SW 1271 (cell line): ENCODE data around the gene FAM168A.

ENCODE experiments used
- DNase-seq, 2 experiments: peaks; one replicate each; lab custom pipeline; 2025; lab: John Stamatoyannopoulos, UW

Gene FAM168A

DNA sequence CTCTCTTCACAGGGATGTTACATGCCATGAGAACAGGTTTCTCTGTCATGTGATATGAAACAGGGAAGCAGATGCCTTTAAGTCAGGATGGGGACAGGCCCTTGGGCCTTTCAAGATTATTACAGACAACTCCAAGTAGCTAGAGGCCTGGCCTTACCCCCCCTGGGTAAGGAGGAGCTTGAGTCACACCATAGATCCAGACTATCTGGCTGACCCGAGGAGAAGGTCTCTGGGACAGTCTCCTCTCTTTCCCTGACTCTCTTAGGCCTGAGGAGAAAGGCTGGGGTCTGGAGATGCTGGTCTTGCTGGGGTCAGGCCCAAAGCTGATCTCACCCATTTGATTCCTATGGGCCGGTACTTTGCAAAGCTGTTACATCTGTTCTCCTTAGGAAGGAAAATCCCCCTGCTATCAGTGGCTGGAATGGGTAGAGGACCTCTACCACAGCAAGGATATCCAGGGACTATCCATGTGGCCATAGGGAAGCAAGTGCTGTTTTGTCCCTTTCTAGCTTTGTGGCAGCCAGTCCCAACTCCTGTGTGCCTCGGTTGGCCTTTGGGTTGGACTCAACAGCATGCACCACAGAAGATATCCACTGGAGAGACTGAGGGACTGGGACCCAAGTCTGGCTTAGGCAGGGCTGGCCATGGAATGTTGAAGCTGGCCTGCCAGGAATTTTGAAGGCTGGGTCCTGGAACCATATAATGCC lies 196.5 kb downstream of the FAM168A start:
- DNase-seq = no peak

DNA sequence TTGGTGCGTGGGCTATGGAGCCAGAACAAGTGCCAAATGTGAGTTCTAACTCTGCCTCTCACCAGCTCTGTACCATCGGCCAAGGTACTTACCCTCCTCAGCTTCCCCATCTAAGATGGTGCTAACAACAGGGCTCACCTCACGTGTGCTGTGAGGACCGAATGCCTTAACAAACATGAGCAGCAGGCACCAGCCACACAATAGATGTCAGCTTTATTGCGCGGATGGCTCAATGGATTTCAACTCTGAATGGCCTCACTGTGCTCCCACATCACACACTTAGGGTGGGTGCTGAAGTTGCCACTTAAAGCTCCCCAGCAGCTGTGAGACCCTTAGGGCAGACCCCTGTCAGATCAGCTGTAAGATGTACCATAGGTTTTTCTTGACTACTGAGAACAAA lies 197.6 kb downstream of the FAM168A start:
- no peak for DNase-seq

DNA sequence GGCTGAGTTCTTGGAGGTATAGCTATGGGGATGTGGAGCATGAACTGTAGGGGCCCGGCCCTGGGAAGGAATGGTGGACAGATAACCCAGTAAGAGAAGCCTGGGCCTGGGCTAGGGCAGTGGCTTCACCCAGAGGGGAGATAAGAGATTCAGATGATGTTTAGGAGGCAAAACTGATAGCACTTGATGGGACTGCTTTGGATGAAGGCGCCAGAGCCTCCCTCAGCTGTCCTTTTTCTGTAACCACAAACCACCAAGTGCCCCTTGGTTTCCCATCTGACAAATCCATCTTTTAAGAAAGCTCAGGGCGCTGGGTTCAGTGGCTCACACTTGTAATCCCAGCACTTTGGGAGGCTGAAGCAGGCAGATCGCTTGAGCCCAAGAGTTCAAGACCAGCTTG lies 198.3 kb downstream of the FAM168A start:
- no peak for DNase-seq

DNA sequence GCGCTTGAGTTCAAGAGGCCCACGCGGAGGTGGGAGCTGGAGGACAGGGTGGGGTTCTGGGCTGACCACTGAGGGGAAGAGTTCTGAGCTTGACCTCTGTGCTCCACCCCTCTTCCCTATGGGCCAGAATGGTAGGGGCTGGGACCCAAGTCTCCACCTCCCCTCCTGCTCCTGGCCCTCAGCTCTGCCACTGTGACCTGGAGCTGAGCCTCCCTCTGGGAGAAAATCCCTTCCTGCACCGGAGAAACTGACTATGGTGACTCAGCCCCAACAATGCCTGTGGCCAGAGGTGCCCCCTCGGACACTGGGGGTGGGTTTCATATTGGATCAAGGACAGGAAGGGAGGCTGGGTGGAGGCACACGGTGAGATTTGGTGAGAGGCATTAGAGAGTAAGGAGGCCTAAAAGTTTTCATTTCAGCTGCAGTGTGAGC lies 198.7 kb downstream of the FAM168A start:
- DNase-seq = no peak

DNA sequence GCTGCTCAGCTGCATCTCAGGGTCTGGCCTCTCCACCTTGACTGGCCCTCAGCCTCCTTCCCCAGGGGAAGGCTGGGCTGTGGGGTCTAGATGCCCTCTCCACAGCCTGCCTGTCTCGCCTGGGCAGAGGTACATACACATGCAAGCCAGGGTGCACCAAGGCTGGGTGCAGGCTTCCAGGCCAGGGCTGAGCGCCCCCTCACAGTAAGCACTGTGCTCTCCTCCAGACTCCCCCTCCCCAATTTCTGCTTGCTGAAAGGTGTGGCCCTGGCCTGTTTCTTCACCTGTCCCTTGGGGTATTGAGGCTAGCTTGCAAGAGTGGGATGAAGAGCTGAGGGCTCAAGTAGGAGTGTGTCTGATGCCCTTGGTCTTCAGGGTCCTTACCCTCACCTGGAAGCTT lies 199.2 kb downstream of the FAM168A start:
- no peak for DNase-seq

DNA sequence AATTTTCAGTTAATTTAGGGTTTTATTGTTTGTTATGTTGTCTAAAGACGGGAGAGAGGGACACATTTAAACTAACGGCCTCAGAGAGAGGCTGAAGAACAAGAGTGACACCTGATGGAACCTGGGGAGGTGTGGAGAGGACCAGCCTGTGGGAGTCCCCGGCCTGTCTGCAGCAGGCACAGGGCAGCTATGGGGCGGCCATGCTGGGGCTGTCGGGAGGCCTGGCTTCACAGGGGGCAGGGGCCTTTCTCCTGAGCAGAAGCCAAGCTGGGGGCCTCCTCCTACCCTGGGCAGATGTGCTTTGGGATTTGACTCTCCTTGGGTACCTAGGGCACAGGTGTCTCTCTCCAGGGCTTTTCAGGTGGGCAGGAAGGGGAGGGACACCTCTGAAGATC lies 199.8 kb downstream of the FAM168A start:
- no peak for DNase-seq

DNA sequence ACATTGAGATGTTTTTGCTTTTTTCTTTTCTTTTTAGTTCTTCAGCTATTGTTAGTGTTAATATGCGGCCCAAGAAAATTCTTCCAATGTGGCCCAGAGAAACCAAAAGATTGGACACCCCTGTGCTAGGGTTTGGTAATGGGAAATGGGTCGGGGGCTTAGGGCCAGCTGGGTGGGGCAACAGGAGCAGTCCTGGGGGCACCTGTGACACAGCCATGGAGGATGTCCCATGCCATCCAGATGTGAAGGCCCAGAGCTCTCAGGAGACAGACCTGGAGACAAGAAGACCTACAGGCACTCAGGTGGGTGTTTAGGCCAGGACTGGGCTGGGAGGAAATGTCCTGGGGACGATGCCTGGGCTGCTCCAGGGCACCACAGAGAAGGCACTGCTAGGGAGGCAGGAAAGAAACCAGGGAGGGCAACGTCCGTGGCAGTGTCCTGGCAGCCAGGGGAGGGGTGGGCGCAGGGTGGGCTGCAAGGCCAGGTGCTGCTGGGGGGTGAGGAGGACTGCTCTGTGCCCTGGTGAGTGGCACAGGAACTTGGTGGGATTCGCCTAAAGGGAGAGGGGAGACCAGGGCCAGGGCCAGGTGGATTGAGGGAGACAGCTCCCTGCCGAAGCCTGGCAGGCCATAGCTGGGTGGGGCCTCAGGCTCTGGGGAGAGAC lies 200.3 kb downstream of the FAM168A start:
- no peak for DNase-seq

DNA sequence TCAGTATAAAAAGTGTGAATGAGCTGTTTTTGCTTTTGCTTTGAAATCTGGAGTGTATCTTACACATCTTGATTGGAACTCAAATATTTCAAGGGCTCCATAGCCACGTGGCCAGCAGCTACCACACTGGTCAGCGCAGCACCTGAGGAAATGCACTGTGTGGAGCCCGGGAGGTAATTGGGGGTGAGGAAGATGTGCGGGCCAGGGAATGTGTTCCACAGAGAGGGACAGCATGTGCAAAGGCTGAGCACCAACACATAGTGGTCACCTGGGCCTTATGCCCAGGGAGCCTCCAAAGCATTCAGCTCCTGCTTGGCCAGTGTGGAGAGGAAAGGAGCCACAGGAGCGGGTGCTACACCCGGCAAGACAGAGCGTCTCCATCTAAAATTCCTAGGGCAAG lies 200.9 kb downstream of the FAM168A start:
- DNase-seq = no peak

DNA sequence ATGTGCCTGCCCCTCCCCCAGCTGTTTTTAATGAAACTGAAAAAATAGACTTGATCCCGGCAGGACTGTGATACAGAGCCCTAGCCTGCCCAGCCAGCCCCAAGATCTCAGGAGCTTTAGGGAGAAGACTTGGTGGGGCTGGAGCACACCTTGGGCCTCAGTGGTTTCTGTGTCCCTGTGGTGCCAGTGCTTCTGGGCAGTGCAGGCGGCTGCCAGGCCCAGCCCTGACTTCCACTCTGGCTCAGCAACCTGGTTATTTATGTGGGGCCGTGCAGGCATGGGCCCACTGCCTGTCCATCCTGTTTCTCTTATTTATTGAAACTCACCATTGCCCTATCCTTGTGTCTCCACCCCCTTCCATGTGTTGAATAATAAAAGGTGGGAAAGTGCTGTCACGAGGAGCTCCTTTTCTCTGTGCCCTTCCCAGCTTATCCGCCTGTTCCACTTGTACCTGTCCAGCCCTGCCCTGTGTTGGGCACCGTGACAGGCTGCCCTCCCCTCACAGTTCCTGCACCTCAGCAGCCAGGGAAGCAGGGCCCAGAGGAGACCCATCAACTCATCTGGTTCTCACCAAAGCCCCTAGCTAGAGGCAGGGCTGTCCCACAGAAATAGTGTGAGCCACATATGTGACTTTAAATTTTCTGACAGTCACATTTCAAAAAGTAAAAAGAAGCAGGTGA lies 201.5 kb downstream of the FAM168A start:
- DNase-seq = no peak

DNA sequence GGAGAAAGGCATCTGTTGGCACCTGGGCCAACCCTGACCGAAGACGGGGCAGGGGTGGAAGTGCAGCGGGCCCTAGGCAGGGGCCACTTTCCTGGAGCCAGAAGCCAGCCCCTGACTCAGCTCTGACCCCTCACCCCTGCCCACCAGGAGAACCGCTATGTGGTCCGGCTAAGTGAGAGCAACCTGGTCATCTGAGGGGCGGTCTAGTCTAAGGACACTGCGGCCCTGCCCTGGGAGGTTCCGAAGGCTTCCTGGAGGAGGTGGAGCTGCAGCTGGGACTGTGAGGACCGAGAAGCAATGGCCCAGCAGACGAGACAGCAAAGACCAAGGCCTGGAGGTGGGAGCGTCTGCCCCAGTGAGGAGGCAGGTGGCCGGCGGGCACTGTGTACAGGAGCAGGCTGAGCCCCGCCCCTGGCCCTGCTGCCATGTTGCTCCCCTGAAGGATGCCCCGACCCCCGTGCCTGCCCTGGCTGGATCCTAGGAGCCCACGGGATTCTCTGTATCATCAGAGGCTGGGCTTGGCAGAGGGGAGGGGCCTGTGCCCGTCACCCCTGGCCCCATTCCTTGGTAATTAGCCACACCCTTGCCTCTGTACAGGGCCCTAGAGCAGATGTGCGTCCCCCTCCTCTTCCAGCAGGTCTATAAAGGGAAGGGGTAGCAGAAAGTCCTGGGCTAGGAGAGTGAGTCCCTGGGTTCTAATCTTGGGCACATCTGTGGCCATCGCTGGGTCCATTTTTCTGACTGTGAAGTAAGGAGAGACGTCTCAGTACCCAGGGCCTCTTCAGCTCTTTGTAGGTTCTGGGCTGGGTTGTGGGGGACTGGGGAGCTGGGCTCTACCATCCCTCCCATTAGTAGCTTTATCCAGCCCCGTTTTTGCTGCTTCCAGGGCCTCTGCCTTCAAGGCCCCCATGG lies 202.4 kb downstream of the FAM168A start:
- no peak for DNase-seq

DNA sequence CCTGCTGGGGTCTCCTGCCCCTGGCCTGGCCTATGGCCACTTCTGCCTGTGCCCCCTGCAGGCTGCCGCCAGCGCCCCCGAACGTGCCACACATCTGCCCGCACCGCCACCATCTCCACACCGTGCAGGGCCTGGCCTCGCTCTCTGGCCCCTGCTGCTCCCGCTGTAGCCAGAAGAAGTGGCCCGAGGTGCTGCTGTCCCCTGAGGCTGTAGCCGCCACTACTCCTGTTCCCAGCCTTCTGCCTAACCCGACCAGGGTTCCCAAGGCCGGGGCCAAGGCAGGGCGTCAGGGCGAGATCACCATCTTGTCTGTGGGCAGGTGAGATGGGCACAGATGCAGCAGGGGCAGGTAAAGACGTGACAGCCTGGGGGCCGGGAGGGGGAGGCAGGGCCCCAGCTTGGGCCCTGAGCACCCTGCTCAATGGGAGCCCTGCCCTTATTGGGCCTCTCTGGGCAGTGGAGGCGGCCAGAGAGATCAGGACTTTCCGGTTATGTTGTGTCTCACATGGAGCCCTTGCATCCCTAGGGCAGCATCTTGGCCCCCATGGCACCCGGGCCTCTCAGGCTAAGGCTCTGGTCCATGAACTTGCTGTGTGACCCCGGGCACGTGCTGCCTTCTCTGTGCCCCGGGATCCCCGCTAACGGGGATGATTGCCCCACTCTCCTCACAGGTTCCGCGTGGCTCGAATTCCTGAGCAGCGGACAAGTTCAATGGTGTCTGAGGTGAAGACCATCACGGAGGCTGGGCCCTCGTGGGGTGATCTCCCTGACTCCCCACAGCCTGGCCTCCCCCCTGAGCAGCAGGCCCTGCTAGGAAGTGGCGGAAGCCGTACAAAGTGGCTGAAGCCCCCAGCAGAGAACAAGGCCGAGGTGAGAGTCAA lies 203.3 kb downstream of the FAM168A start:
- no peak for DNase-seq

DNA sequence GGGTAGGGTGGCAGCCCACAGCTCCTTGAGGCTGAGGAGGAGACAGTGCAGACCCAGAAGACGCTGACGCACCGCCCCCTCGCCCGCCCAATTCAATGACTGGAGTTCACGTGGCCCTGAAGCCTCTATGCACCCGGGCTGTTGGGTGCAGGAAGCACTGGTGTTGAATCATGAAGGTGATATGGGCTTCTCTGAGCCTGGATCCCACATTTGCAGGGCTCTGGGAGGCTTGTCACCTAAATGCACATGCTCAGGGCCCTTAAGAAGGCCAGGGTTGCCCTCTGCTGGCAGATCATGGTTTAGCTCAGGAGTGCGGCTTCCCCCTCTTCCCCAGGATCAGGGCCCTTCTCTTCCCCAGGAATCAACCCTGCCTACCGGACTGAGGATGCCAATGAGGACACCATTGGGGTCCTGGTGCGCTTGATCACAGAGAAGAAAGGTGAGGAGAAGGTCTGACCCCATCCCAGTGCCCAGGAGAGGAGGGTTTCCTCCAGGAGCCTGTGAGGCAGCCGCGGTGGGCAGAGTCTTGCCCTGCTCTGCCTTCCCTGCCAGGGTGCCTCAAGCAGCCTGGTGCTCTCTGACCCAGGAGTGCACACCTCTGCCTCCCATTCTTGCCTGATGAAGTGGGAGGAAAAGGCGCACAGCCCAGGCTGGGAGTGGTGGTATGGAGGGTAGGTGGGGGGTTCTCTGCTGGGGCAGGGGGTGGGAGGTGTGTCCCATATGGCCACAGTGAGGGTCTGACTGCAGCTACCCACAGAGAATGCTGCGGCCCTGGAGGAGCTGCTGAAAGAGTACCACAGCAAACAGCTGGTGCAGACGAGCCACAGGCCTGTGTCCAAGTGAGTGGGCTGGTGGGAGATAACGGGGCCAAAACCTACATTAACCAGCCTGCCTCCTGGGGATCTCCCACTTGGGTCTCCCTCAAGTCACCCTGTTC lies 204.2 kb downstream of the FAM168A start:
- DNase-seq = peak; percentile 65

DNA sequence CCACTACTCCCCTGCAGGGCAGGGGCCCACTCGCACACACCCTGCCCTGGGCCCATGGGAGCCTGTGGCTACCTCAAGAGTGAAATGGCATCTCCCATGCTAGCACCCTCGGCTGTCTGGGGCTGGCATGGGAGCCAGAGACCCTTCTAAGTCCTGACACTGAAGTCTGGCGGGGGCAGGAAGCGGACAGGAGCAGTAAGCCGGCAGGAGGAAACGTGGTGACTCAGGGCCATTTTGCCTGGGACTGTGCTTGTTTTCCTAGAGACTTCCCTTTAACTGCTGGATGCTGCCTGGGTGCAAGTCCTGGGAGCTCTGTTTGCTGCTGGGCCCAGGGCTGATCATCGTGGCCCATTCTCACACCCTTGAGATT lies 204.9 kb downstream of the FAM168A start:
- no peak for DNase-seq

DNA sequence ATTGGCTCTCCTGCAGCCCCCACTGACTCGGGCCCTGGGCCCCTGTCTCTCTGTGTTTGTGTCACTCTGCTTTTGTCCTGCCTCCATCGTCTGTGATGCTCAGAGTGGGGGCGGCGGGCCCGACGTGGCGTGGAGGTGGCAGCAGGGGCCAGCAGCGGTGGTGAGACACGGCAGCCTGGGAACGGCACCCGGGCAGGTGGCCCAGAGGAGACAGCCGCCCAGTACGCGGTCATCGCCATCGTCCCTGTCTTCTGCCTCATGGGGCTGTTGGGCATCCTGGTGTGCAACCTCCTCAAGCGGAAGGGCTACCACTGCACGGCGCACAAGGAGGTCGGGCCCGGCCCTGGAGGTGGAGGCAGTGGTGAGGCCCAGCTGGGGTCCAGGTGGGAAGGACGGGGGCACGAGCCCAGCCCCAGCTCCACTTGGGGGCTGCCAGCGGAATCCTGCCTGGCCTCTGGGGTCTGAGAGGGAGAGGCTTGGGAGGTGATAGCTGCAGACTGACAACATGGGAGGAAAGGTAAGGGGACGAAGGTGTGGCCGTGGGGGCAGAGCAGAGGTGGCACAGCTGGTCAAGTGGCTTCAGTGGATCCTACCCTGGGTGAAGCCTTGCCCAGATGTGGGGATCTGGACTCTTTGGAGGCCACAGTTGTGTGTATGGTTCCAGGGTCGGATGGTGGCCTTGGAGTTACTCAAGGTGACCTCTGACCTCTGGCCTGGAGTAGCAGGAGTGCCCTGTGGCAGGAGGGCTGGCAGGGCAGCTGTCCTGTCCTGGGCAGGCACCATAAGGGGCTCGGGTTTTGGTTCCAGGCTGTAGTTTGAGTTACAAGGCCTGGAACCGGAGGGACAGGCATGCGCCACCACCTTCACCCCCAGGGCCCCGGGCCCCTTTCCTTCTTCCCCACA lies 205.6 kb downstream of the FAM168A start:
- DNase-seq = no peak

DNA sequence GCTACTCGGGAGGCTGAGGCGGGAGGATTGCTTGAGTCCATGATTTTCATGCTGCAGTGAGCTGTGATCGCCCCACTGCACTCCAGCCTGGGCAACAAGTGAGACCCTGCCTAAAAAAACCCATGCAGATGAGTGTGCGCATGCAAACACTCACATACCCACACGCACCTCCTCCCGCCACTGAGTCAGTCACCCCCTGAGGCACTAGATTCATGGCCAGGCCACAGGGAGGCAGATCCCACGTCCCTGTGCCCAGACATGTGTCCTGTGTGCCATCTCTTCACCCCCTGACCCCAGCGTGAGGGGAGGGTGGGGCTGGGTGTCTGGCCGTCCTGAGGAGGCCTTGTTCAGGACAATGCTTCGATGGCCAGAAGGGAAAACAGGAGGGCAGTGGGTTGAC lies 206.2 kb downstream of the FAM168A start:
- no peak for DNase-seq

DNA sequence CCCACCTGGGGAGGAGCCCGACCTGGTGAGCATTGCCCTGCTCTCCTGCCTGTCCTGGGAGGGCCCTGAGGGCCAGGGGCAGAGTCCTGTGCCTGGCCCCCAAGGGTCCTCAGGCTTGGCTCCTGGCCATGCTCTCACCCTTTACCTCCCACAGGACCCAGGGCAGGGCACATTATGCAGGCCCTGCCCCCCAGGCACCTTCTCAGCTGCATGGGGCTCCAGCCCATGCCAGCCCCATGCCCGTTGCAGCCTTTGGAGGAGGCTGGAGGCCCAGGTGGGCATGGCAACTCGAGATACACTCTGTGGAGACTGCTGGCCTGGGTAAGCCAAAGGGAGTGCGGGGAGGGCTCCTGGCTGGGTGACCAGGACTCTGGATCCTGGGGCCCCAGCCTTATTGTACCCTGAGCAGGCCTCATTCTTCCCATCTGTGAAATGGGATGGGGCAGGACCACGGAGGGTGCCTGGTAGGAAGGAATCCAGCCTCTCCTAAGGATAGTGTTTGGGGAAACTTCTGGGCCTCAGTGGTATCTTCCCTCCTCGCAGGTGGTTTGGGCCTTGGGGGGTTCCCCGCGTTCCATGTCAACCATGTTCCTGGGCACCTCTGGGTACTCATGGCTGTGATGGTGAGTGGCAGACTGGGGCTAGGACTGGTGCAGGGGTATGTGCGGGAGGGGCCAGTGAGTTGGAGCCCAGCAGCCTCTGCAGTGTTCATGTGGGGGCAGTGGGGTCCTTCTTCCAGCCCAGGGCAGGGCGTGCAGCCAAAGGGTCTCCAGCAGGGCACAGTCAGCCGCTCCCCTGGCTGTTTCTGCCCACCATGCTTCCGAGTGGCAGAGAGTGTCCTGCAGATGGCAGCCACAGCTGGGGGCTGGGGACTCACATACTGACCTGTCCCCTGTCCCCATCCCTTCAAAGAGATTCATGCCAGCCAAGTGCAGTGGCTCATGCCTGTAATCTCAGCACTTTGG lies 207.0 kb downstream of the FAM168A start:
- DNase-seq = no peak

DNA sequence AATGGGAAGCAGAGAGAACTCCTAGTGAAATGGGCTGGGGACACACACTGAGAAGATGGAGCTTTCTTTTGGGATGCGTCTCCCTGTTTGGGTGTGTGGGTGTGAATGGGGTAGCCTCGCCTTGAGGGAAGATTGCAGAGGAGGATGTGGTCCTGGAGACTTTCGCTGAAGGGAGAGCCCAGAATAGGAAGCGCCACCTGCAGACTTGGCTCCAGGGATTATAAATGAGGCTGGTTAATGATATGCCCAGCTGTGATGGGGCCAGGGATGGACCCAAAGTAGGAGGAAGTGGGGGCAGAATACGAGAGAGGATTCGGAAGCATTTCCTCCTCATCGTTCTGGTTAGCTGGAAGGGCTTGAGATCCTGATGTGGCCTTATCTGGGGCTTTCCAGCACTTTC lies 208.0 kb downstream of the FAM168A start:
- DNase-seq = no peak

DNA sequence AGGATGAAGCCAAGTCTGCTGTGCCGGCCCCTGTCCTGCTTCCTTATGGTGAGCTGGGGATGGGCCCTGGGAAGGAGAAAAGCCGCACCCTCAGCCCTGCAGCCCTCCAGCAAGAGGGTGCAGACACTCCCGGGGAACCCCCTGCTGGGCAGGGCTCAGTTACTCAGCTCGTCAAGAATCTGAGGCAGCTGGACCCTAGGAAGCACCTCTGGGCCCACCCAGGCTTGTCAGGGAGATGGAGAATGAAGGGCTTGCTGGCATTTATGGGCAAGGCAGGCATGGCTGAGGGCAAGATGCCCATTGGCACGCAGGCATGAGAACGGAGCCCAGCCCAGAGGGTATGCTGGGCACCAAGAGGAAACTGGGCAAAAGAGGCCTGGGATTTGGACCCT lies 208.8 kb downstream of the FAM168A start:
- DNase-seq = no peak
